GM19372 (cell line): Measurements from ENCODE around the gene RCC1.
"Not testable (repeated sequence)": the region's sequence is repeated elsewhere in the genome, so short reads cannot be mapped to it uniquely, and the experiment has no call there.

Experiments
- ATAC-seq: cut with Tn5 transposase; IDR thresholded peaks from one replicate; pipeline ENCODE4 v1.9.1; 2021; ENCODE audit warnings: mild to moderate bottlenecking, low read depth, moderate library complexity; ENCODE audit not compliant: unreplicated experiment

The RCC1 gene

DNA sequence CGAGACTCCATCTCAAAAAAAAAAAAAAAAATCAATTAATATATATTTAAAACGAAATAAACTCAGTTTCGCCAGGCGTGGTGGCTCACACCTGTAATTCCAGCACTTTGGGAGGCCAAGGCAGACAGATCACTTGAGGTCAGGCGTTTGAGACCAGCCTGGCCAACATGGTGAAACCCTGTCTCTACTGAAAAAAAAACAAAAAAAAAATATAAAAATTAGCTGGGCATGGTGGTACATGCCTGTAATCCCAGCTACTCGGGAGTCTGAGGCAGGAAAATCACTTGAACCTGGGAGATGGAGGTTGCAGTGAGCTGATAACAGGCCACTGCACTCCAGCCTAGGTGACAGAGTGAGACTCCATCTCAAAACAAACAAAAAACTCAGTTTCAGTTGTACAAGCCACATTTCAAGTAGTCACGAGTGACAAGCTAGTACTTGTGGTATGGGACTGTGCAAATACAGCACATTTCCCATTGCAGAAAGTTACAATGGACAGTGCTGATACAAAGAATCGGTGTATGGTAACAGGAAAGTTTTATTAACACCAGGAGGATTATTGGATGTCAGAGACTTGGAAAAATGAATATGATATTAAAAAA is 35.7 kb downstream of the RCC1 start:
- ATAC-seq = not testable (repeated sequence)

DNA sequence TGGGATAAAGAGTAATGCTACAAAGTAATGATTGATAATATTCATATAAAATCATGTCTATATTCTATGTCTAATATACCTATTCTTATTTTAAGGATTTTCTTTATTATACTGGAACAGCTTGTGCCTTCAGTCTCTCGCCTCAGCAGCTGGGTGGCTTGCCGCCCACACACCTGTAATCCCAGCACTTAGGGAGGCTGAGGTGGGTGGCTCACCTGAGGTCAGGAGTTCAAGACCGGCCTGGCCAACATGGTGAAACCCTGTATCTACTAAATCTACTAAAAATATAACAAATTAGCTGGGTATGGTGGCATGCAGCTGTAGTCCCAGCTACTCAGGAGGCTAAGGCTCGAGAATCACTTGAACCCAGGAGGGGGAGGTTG is 39.4 kb downstream of the RCC1 start:
- no peak for ATAC-seq

DNA sequence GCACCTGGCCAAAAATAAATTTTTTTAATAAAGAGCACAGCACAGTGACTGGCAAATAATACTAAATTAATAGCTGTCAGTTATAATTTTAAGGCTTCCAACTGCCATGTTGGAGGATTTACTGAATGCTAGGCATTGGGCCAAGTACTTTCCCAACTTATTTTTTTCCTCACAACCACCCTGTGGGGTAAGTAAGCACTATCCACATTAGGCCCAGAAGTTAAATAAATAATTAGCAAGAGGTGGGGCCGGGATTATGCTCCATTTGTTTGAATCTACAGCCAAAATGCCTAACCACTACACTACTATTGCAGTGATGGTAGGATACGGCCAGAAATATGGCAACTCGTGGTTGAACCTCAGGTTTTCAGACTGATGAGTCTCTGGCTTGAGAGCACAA is 42.5 kb downstream of the RCC1 start:
- no peak for ATAC-seq

DNA sequence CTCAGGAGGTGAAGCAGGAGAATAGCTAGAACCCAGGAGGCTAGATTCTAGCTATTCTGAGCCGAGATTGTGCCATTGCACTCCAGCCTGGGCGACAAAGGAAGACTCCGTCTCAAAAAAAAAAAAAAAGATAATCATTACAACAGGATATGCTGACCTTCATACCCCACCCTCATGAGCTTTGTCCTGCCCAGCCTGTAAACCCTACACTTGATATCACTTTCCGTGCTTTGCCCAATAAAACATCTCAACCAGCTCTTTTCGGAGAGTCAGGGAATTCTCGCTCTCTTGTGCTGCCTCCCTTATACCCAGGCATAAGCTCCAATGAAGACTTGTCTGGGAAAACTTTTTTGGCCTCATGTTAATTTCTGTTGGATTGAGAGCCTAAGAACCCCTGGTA is 45.5 kb downstream of the RCC1 start:
- no peak for ATAC-seq

DNA sequence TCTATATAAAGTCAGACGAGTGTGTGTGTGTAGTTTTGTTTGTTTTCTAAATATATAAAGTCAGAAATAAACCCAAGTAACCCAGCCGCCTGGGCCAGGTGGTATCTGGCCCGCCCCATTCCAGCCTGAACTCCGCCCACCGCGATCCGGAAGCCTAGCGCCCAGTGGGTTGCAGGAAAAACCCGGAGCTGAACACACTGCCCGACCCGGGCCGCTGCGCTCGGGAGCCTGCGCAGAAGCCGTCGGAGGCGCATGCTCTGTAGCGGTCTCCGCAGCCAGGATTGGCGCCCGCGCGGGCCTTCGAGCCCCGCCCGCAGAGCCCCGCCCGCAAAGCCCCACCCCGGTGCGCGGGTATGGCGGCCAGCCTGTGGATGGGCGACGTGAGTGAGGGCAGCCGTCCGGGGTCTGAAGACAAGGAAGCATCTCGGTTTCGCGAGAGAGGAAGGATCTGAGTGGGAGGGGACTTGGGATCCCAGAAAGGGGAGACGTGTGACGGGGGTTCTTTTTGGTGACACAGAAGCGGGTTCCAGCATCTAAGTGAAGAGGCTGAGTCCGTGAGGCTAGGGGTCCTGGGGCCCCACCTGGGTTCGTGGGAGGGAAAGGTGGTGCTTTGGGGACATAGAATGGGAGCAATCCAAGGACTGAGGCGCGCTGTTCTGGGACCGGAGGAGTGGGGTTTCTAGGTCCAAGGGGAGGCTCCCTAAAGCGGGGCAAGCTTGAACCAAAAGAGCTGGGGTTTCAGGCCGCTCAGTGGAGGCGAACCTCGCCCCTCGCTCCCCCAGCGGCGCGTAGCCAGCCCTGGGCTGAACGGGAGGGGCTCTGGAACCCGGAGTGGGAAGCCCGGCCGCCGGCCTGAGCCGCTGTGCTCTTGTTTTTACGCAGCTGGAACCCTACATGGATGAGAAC is 47.2 kb downstream of the RCC1 start, which contains the start of gene TRNAU1AP:
Gene TRNAU1AP (plus strand): TSS at position 328 of the 906 bp plus-strand sequence. CDS start 26 bp downstream, at position 354.
- peak; percentile 90 for ATAC-seq

DNA sequence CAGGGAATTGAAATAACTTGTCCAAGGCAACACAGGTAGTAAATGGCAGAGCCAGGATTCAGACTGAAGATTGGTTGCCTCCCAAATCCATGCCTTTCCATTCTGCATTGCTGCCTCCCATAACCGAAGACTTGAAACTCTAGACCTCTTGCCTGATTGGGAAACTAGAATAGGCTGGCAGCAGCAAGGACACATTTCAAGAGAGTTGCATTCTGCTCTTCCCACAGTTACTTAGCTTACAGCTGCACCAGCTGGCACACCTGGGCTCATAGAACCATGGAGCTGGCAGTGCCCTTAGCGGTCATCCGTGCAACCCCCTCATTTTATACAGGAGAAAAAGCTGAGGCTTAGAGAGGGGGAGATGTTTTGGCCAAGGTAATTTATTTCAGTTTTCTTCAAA is 55.0 kb downstream of the RCC1 start:
- no peak for ATAC-seq

DNA sequence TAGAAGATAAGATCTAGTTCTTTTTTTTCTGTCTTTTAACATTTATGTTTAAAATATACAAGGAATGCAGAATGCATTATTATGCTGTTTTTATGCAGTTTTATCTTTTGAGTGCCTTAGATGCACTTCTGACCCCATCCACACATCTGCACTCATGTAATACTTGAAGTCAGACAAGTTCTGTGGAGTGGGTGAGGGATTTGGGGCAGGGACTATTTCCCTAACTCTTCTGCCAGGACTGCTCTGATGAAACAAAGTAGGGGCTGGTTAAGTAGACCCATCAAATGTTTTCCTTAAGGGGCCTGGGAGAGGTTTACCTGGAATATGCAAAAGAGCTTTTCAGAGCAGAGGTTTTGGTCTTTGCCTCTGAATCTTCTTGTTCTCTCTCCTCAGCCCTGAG is 58.5 kb downstream of the RCC1 start:
- no peak for ATAC-seq

DNA sequence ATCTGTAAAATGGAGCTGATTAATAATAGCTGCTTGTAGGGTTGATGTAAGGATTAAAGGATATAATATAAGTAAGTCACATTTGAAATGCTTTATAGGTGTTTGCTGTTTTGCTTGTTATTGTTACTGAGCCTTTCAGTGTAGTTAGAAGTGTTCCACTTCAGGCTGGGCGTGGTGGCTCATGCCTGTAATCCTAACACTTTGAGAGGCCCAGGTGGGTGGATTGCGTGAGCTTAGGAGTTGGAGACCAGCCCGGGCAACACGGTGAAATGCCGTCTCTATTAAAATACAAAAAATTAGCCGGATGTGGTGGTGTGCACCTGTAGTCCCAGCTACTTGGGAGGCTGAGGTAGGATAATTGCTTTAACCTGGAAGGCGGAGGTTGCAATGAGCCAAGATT is 59.2 kb downstream of the RCC1 start:
- ATAC-seq = no peak

DNA sequence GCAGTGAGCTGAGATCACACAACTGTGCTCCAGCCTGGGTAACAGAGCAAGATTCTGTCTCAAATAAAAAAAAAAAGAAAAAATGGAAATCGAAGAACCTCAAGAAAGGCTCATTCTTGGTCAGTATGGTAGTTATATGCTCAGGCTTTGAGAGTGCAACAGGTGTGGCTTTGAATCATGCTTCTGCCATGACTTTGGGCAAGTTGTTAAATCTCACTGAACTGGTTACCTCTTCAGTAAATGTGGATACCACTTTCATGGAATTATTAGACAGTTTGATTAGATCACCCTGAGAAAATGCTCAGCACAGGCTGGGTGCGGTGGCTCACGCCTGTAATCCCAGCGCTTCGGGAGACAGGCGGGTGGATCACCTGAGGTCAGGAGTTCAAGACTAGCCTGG is 59.9 kb downstream of the RCC1 start:
- ATAC-seq = no peak

DNA sequence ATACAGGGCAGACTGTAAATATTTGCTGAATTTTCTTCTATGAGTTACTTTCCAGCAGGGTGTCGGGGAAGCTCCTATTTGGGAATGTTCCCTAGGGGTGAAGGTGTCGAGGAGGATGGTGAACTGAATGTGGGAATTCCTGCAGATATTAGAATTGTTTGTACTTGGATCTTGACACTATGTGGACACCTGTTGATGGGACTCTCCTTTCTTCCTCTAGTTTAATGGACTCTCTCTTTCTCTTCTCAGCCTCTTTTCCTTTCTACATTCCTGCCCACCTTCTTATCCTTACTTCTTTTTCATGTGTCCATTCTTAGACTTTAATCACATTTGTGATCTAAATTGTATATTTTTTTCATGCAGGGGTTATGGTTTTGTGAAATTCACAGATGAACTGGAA is 61.1 kb downstream of the RCC1 start:
- ATAC-seq = no peak

DNA sequence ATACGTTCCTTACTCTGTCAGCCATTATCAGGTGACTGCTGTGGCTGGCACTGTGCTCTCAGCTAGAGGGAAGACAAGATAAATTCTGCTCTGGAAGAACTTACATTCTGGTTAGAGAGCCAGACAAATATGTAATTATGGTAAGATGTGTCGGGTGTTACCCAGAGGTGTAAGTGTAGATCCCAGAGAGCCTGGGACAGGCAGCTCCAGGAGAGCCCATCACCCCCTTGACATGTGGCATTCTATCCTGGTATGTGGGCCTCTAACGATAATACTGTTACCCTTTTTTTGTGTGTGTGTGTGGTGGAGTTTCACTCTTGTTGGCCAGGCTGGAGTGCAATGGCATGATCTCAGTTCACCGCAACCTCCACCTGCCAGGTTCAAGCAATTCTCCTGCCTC is 66.1 kb downstream of the RCC1 start:
- ATAC-seq = no peak

DNA sequence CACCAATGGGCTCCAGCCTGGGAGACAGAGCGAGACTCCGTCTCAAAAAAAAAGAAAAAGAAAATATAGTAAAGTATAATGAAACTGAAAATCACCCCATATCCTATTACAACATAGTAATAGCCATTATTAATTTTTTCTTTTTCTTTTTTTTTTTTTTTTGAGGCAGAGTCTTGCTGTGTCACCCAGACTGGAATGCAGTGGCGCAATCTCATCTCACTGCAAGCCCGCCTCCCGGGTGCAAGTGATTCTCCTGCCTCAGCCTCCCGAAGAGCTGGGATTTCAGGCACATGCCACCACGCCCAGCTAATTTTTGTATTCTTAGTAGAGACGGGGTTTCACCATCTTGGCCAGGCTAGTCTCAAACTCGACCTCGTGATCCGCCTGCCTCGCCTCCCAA is 67.0 kb downstream of the RCC1 start:
- not testable (repeated sequence) for ATAC-seq

DNA sequence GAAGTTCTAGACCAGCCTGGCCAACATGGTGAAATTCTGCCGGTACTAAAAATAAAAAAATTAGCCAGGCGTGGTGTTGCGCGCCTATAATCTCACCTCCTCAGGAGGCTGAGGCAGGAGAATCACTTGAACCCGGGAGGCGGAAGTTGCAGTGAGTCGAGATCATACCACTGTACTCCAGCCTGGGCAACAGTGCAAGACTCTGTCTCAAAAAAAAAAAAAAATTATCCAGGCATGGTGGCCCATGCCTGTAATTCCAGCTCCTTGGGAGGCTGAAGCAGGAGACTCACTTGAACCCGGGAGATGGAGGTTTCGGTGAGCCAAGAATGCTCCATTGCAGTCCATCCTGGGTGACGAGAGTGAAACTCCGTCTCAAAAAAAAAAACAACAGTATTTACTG is 67.7 kb downstream of the RCC1 start:
- ATAC-seq = no peak

DNA sequence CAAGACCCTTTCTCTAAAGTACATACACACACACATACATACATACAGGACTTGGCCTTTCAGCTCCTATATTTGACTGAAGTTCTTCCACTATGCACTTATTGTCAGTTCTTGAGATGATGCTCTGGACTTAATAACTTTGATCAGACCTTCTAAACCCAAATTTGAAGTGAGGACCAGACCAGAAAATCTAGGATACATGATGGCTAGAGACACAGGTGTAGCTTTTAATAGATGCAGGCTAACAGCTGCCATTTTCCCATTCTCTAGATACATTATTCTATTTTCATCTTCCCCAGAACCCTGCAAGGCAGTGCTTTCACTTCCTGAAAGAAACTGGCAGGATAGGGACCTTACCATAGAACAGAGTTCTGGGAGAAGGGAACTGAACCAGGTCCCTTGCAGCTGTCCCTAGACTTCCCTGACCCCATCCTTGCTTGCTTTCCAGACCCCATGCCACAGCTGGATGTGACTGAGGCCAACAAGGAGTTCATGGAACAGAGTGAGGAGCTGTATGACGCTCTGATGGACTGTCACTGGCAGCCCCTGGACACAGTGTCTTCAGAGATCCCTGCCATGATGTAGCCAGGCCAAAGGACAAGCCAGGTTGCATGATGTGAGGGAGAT is 71.3 kb downstream of the RCC1 start:
- ATAC-seq = no peak

DNA sequence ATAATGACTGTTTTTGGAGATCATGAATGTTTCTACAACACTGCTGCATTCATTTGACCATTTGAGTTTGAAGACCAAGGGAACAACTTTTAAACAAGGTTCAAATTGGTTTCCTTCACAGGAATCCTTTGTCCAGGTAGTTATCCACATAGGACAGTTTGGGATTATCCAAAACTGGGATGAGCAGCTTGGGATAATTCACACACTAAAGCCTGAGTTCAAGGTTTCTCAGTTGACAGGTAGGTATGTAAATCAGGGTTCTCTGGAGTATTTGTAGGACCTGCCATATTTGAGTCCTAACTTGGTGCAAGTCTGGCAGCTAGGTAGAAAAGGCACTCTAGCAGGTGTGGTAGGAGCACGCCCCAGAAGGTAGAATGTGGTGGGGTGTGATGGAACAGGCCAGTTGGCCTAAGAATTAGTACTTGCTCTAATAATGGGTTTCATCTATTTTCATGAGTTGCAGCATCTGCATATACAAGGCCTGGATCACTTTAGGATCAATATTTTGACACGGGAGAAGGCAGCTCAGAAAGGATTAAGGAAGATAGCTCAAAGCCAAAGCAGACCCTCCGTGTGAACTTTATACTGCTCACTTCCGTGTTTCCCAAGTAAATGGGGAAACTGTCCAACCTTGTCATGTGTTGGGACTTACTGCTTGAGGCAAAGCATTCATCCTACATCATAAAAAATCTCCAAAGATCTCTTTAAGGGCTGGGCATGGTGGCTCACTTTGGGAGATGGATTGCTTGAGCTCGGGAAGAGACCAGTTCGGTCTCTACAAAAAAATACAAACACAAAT is 72.1 kb downstream of the RCC1 start:
- no peak for ATAC-seq

DNA sequence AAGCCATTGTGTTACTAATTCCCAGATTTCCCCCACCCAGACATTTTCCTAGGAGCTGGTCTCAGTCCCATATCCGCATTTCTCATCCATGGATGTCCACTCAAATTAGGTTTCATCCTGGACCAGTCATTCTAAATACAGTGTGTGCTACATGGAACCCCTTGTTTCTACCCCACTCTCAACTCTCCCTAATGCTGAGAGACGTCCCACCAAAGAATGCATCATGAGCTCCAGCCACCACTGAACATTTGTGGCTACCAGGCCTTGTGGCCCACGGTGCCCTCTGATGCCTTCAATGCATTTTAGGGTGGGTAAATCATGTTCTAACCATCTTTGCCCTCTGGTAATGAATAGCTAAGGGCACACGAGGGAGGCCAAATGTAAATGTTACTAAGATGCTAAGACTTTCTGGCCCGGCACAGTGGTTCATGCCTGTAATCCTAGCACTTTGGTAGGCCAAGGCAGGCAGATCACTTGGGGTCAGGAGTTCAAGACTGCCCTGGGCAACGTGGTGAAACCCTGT is 72.9 kb downstream of the RCC1 start:
- no peak for ATAC-seq

DNA sequence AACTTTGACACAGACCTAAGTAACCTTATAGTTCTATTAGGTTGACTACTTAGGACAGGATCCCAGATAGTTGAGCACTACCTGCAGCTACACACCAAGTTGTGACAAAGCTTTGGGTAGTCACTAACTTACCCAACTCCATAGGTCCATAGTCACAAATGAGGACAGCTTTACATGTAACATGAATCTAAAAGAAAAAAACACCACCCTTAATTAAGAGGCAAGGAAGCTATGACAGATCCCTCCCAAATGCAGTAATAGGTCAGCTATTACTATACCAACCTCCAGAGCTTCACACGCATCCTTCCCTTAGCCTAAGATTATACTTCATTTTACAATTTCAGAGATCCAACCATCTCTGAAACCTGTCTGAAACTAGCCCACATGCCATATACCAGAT is 73.6 kb downstream of the RCC1 start:
- no peak for ATAC-seq

DNA sequence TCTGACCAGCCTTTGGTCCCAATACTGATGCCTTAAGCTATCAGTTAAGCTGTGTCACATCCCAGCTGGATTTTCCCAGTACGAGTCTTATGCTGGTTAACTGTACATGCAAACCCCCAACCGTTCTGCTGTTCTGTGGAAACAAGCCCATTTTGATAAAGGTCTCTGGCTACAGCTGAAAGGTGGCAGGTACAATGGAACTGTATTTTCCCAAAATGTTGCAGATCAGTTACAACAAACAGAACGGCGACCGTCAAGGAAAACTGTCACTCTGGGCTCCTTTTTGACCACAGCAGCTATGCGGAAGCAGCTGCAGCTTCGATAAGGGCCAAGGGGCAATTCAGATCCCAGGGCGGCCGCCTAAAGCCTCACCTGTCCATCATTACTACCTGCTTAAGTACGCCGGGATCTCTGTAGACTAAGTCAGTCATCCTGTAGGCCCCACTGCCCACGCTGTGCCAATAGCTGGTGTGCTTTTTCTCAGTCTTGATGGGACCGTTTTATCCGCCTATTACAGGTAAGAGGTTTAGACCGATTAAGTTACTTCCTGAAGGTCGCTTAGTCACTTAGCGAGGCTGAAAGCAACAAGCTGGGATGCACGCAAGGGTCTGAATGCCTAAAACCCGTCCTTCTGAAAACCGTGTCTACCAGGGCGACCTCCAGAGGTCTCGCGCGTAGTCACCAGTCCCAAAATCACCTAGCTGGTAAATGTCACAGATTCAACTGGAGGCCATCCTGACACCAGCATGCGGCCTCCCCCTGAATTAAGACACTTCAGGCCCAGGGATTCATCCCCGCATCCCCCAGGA is 75.1 kb downstream of the RCC1 start:
- ATAC-seq = peak; percentile 26

DNA sequence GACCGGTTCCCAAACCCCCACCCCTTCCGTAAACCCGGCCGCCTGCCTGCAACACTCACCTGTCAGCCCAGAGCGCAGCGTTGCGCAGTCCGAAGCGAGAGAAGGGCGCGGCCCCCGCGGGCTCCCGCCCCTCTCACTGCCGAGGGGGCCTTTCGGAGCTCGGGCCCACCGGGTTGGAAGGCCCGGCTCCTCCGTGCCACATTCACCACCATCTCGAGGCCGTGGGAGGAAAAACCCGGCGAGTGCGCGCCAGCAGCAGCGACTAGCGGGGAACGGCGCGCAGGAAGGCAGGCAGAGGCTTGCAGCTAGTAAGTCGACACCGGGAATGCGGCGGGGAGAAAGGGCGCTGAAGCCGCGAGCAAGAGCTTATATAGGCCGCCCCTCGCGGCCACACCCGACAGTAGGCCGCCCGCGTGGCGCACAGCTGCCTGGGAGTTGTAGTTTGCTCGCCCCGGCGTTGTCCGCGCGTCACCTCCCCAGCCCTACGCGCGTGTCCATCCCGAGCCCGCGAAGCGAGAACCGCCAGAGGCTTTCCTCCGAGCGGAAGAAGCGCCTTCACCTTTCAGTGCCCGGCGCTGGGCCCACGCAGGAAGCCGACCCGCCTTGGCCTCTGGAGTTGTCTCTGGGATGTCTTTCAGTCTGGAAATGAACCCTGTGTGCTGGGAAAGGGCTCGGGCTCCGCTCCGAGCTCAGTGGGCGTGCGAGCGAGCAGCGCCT is 75.8 kb downstream of the RCC1 start:
- peak; percentile 72 for ATAC-seq
